H9 (cell line): Measurements from ENCODE around the gene TAF1C. TPM values are rescaled to one million over a fixed set of nuclear protein-coding genes. Genes with fewer than 3 reads are reported as not detected.

ENCODE experiments used
- DNase-seq: peaks from one replicate; pipeline ENCODE4 v3.0.0-alpha.2; 2017
- H2AFZ ChIP-seq: one replicate; pipeline ENCODE4 v1.6.1; 2013; ENCODE audit warnings: mild to moderate bottlenecking, low read length, control low read depth, moderate library complexity
- H2AK5ac ChIP-seq: 2 replicates; pipeline ENCODE4 v1.6.1; 2013; ENCODE audit warnings: low read length, control low read depth, mixed read lengths; ENCODE audit not compliant: insufficient read length
- H2BK120ac ChIP-seq: one replicate; pipeline ENCODE4 v1.6.1; 2013; ENCODE audit warnings: low read depth, mild to moderate bottlenecking, low read length, control low read depth, inconsistent platforms; ENCODE audit not compliant: poor library complexity, severe bottlenecking
- H2BK12ac ChIP-seq: 2 replicates; pipeline ENCODE4 v1.6.1; 2013; ENCODE audit warnings: low read length, control low read depth, mixed read lengths, low read depth; ENCODE audit not compliant: insufficient read length
- H2BK15ac ChIP-seq: 2 replicates; pipeline ENCODE4 v1.6.1; 2013; ENCODE audit warnings: low read depth, low read length, control low read depth
- H2BK20ac ChIP-seq: one replicate; pipeline ENCODE4 v1.6.1; 2013; ENCODE audit warnings: low read depth, mild to moderate bottlenecking, low read length, control low read depth, inconsistent platforms; ENCODE audit not compliant: poor library complexity, severe bottlenecking
- H2BK5ac ChIP-seq: 2 replicates; pipeline ENCODE4 v1.6.1; 2013; ENCODE audit warnings: low read length, control low read depth, mixed read lengths; ENCODE audit not compliant: insufficient read length
- H3K14ac ChIP-seq: 2 replicates; pipeline ENCODE4 v1.6.1; 2013; ENCODE audit warnings: low read length, control low read depth; ENCODE audit not compliant: insufficient read depth
- H3K18ac ChIP-seq: 2 replicates; pipeline ENCODE4 v1.6.1; 2013; ENCODE audit warnings: low read depth, mild to moderate bottlenecking, mixed read lengths, low read length, control low read depth; ENCODE audit not compliant: insufficient read length
- H3K23ac ChIP-seq: 2 replicates; pipeline ENCODE4 v1.6.1; 2013; ENCODE audit warnings: low read length, control low read depth, mixed read lengths, low read depth; ENCODE audit not compliant: insufficient read length
- H3K23me2 ChIP-seq: 2 replicates; pipeline ENCODE4 v1.6.1; 2013; ENCODE audit warnings: low read depth, mild to moderate bottlenecking, mixed read lengths, low read length, control low read depth; ENCODE audit not compliant: insufficient read length, poor library complexity, severe bottlenecking
- H3K27ac ChIP-seq: 2 replicates; pipeline ENCODE4 v1.5.1; 2013; ENCODE audit warnings: low read length, control low read depth, mixed read lengths, low read depth; ENCODE audit not compliant: insufficient read length
- H3K27me3 ChIP-seq: 2 replicates; pipeline ENCODE4 v1.6.1; 2013; ENCODE audit warnings: low read length, control low read depth, inconsistent platforms; ENCODE audit not compliant: insufficient read depth
- H3K4ac ChIP-seq: 2 replicates; pipeline ENCODE4 v1.6.1; 2013; ENCODE audit warnings: low read depth, mild to moderate bottlenecking, control low read depth, inconsistent platforms, low read length, moderate library complexity
- H3K4me1 ChIP-seq: 2 replicates; pipeline ENCODE4 v1.6.1; 2013; ENCODE audit warnings: low read length, control low read depth, inconsistent platforms; ENCODE audit not compliant: insufficient read depth
- H3K4me2 ChIP-seq: 2 replicates; pipeline ENCODE4 v1.6.1; 2013; ENCODE audit warnings: low read length, control low read depth, mixed read lengths; ENCODE audit not compliant: insufficient read length, insufficient read depth
- H3K56ac ChIP-seq: 2 replicates; pipeline ENCODE4 v1.6.1; 2013; ENCODE audit warnings: low read depth, mild to moderate bottlenecking, mixed read lengths, low read length, control low read depth; ENCODE audit not compliant: insufficient read length
- H3K79me1 ChIP-seq: 2 replicates; pipeline ENCODE4 v1.6.1; 2013; ENCODE audit warnings: low read depth, mild to moderate bottlenecking, moderate library complexity, low read length, control low read depth, inconsistent platforms; ENCODE audit not compliant: insufficient read depth, poor library complexity, severe bottlenecking
- H3K79me2 ChIP-seq: 2 replicates; pipeline ENCODE4 v1.6.1; 2013; ENCODE audit warnings: low read length, control low read depth, inconsistent platforms; ENCODE audit not compliant: insufficient read depth
- H3K9ac ChIP-seq: 2 replicates; pipeline ENCODE4 v1.6.1; 2013; ENCODE audit warnings: low read length, control low read depth, mixed read lengths; ENCODE audit not compliant: insufficient read length; ENCODE audit errors: extremely low read depth
- H3K9me3 ChIP-seq: one replicate; pipeline ENCODE4 v1.6.1; 2013; ENCODE audit warnings: low read depth, low read length, inconsistent platforms; ENCODE audit not compliant: control insufficient read depth
- H3T11ph ChIP-seq: one replicate; pipeline ENCODE4 v1.6.1; 2013; ENCODE audit warnings: mild to moderate bottlenecking, low read length, control low read depth, inconsistent platforms
- H4K20me1 ChIP-seq: one replicate; pipeline ENCODE4 v1.6.1; 2013; ENCODE audit not compliant: control insufficient read depth, insufficient read length, insufficient read depth
- H4K5ac ChIP-seq: 2 replicates; pipeline ENCODE4 v1.6.1; 2013; ENCODE audit warnings: low read depth, mild to moderate bottlenecking, mixed read lengths, low read length, control low read depth; ENCODE audit not compliant: insufficient read length
- H4K8ac ChIP-seq: replicated peaks from 2 replicates; pipeline ENCODE4 v1.6.1; 2013; ENCODE audit warnings: low read length, control low read depth, mixed read lengths, low read depth; ENCODE audit not compliant: insufficient read length
- H4K91ac ChIP-seq: 2 replicates; pipeline ENCODE4 v1.6.1; 2013; ENCODE audit warnings: low read depth, mild to moderate bottlenecking, moderate library complexity, mixed read lengths, low read length, control low read depth; ENCODE audit not compliant: insufficient read length
- H3K27ac Mint-ChIP-seq, 3 experiments: 2 replicates in 2 of 3; 3 replicates in 1 of 3; pipeline ENCODE4 v1.8.0; 2020 to 2021; ENCODE audit warnings: mixed read lengths in 3 of 3, mild to moderate bottlenecking in 1 of 3, moderate library complexity in 1 of 3
- H3K27me3 Mint-ChIP-seq: 2 replicates; pipeline ENCODE4 v1.8.0; 2021; ENCODE audit warnings: low read depth, mild to moderate bottlenecking, moderate library complexity, mixed read lengths
- H3K36me3 Mint-ChIP-seq, 3 experiments: 2 replicates in 2 of 3; 3 replicates in 1 of 3; pipeline ENCODE4 v1.8.0; 2020 to 2021; ENCODE audit warnings: low read depth in 3 of 3, mixed read lengths in 3 of 3; ENCODE audit not compliant: insufficient read depth in 1 of 3
- H3K4me1 Mint-ChIP-seq, 2 experiments: 2 replicates each; pipeline ENCODE4 v1.8.0; 2020; ENCODE audit warnings: mixed read lengths in 2 of 2
- H3K4me3 Mint-ChIP-seq, 2 experiments: 2 replicates in 1 of 2; 3 replicates in 1 of 2; pipeline ENCODE4 v1.8.0; 2020 to 2021; ENCODE audit warnings: mild to moderate bottlenecking in 2 of 2, mixed read lengths in 2 of 2, moderate library complexity in 1 of 2
- H3K9me3 Mint-ChIP-seq, 2 experiments: 2 replicates in 1 of 2; 3 replicates in 1 of 2; pipeline ENCODE4 v1.8.0; 2020; ENCODE audit warnings: mild to moderate bottlenecking in 2 of 2, mixed read lengths in 2 of 2, moderate library complexity in 1 of 2
- WGBS: extraction: QIAGEN DNeasy Blood & Tissue Kit; methylation state at CpG from one replicate; pipeline ENCODE4 v1.1.7; 2013; ENCODE audit warnings: missing lambda C conversion rate, low lambda C conversion rate, mixed read lengths; ENCODE audit not compliant: insufficient read length; ENCODE audit errors: extremely low coverage; 5-methylcytosine and 5-hydroxymethylcytosine counted together
- total RNA-seq: library from RNA; stranded (reverse); gene quantifications from 2 replicates; pipeline ENCODE4 v1.2.1, GENCODE V29; 2021
- TF ChIP-seq, protein P1 (sequence below): fragments of 200-600 bp; sonication (generic); conservative IDR thresholded peaks from 3 replicates; pipeline ENCODE4 v1.8.0; 2021; ENCODE audit warnings: antibody characterized with exemption, mild to moderate bottlenecking

TAF1C gene
- total RNA-seq, 1 experiment from 2014 or later = 78.6 TPM

DNA sequence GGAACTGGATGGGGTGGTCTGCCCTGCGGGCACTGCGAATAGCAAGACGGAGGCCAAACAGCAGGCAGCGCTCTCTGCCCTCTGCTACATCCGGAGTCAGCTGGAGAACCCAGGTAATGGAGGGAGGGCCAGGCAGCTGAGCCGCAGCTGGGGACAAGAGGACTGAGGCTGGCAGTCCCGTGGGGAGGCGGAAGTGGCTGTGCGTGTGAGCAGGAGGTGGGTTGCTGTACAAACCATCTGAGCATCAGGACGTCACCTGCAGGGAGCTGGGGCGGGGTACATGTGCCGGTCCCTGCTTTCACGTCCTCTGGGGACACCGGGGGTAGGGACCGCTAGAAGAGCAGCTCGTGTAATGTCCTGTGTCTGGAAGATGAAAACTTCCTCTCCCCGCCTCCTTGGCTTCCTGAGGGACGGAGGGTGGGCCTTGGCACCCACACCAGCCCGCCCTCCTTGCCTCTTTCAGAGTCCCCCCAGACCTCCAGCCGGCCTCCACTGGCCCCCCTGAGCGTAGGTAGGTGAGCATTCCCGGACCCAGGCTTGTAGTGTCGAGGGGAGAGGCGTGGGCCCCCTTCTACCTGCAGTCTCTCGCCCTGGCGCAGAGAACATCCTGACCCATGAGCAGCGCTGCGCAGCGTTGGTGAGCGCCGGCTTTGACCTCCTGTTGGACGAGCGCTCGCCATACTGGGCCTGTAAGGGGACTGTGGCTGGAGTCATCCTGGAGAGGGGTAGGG, 7.8 kb upstream of the TAF1C start:
- peaks cover 6 to 27% of the 10 kb centered on the region in 2 experiments; a peak in 3 of 4 replicates for H3K4me1 Mint-ChIP-seq
- H4K20me1 ChIP-seq = no peaks in the 10 kb centered on the region

More for the DNA sequence above, 7.8 kb upstream of the TAF1C start:
- WGBS = no CpG with 5 or more reads among the region's 34 CpGs
- Histone ChIP-seq H3K27ac (no peak overlapping the region), H3K14ac (no peak overlapping the region; the same call in 1 of the 2 replicates), H4K8ac (no peak overlapping the region), H3K79me2 (no peaks in the 10 kb centered on the region), H2BK5ac (no peak overlapping the region), H4K91ac (no peak overlapping the region), H3K23ac (no peak overlapping the region), H4K5ac (no peak overlapping the region), H3K4ac (no peak overlapping the region), H3K23me2 (no peaks in the 10 kb centered on the region), H2BK20ac (no peak overlapping the region), H3K27me3 (no peaks in the 10 kb centered on the region), H3K79me1 (no peaks in the 10 kb centered on the region), H3K56ac (no peak overlapping the region), H2BK15ac (no peak overlapping the region), H2BK12ac (no peak overlapping the region), H3T11ph (no peak overlapping the region), H3K9ac (no peak overlapping the region), H3K4me1 (no peaks in the 10 kb centered on the region), H2AFZ (no peak overlapping the region), H3K18ac (no peak overlapping the region), H3K9me3 (no peaks in the 10 kb centered on the region), H3K4me2 (no peak overlapping the region), H2AK5ac (no peak overlapping the region), H2BK120ac (no peak overlapping the region)
- peaks cover 4% of the 10 kb centered on the region; the same call in 1 of the 2 replicates for H3K27me3 Mint-ChIP-seq
- peak overlapping the region in 1 of 3 experiments; percentile 90; a peak in 2 of 7 replicates for H3K27ac Mint-ChIP-seq
- H3K36me3 Mint-ChIP-seq = no peaks in the 10 kb centered on the region
- TF ChIP-seq, protein P1, sequence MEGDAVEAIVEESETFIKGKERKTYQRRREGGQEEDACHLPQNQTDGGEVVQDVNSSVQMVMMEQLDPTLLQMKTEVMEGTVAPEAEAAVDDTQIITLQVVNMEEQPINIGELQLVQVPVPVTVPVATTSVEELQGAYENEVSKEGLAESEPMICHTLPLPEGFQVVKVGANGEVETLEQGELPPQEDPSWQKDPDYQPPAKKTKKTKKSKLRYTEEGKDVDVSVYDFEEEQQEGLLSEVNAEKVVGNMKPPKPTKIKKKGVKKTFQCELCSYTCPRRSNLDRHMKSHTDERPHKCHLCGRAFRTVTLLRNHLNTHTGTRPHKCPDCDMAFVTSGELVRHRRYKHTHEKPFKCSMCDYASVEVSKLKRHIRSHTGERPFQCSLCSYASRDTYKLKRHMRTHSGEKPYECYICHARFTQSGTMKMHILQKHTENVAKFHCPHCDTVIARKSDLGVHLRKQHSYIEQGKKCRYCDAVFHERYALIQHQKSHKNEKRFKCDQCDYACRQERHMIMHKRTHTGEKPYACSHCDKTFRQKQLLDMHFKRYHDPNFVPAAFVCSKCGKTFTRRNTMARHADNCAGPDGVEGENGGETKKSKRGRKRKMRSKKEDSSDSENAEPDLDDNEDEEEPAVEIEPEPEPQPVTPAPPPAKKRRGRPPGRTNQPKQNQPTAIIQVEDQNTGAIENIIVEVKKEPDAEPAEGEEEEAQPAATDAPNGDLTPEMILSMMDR = no peak
- no peak for DNase-seq
- H3K4me3 Mint-ChIP-seq = no peak overlapping the region
- no peaks in the 10 kb centered on the region; a peak in 1 of 5 replicates for H3K9me3 Mint-ChIP-seq
